Measurements from ENCODE around the gene MAIP1. TPM values are rescaled to one million over a fixed set of nuclear protein-coding genes. Genes with fewer than 3 reads are reported as not detected.

Gene MAIP1
- total RNA-seq, 1 donor from 2014 or later = 20.2 TPM

DNA sequence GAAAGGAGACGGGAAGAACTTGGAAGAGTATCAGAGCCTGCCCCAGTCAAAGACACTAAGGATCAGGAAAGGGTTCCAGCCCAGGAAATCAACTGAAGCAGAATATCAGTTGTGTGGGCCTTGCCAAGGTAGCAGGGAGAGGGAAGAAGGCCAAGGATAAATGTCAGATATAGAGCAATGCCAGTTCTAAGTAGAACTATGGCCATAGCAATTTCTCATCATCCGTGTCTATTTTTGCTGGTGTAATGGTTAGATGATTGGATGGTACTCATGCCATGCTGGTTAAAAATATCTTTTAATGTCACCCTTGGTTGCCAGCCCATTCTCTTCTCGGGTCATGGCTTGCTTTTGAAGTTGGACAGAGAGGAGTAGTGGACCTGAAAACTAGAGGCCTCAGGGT is 41.9 kb downstream of the MAIP1 start:
- no peak for ATAC-seq (ENCODE audit: low read depth)
- POLR2A ChIA-PET = no interaction called here

GRCh38 chr2:199999166-199999565 is 43.8 kb downstream of the MAIP1 start:
- Mint-ChIP-seq H3K4me3 (no peak overlapping the region), H3K9me3 (no peaks in the 10 kb centered on the region), H3K27me3 (peaks cover 1% of the 10 kb centered on the region), H3K4me1 (no peaks in the 10 kb centered on the region), H3K27ac (no peak overlapping the region), H3K36me3 (ENCODE audit: low read depth) (no peaks in the 10 kb centered on the region)
- ChIA-PET CTCF (no interaction called here), POLR2A (no interaction called here)
- ATAC-seq (ENCODE audit: low read depth) (no peak), DNase-seq (no peak)
- intact Hi-C loops (cut with micrococcal nuclease) = no loop called here
- no peak for TF ChIP-seq CTCF (IDR thresholded peaks at IDR 0.05)

More for the DNA sequence above, 41.9 kb downstream of the MAIP1 start:
- no peak for DNase-seq
- intact Hi-C loops (cut with micrococcal nuclease) = no loop called here
- Mint-ChIP-seq H3K27ac (no peak overlapping the region), H3K27me3 (no peaks in the 10 kb centered on the region), H3K9me3 (no peaks in the 10 kb centered on the region), H3K4me1 (no peaks in the 10 kb centered on the region), H3K36me3 (ENCODE audit: low read depth) (no peaks in the 10 kb centered on the region), H3K4me3 (no peak overlapping the region)
- TF ChIP-seq CTCF (IDR thresholded peaks at IDR 0.05) = no peak
- CTCF ChIA-PET = no interaction called here

- peaks cover 5% of the 10 kb centered on the region for H3K9me3 Mint-ChIP-seq
- no peaks in the 10 kb centered on the region for H3K36me3 Mint-ChIP-seq (ENCODE audit: low read depth)
- no peaks in the 10 kb centered on the region for H3K4me1 Mint-ChIP-seq
- no peak overlapping the region for H3K27ac Mint-ChIP-seq
- TF ChIP-seq CTCF (IDR thresholded peaks at IDR 0.05) = no peak
- ChIA-PET CTCF (no interaction called here), POLR2A (no interaction called here)
- no peak for DNase-seq
- H3K4me3 Mint-ChIP-seq = no peak overlapping the region
- intact Hi-C loops (cut with micrococcal nuclease) = no loop called here
- no peak for ATAC-seq (ENCODE audit: low read depth)
- peaks cover 1% of the 10 kb centered on the region for H3K27me3 Mint-ChIP-seq
Measured at GRCh38 chr2:200000444-200001163, 45.2 kb downstream of the MAIP1 start.

- POLR2A ChIA-PET = no interaction called here
- no peak for TF ChIP-seq CTCF (IDR thresholded peaks at IDR 0.05)
Measured at GRCh38 chr2:200003444-200003843, 48.1 kb downstream of the MAIP1 start.

DNA sequence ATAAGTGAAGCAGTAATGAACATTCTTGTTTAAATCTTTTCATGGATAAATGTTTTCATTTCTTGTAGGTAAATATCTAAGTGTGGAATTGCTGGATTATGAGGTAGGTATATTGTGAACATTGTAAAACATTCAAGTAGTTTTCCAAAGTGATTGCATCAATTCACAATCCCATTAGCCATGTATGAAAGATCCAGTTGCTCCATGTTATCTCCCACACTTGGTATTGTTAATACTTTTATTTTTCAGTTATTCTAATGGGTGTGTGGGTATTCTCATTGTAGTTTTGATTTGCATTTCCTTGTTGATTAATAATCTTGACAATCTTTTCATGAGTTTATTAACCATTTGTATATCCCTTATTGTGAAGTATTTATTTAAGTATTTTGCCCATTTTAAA is 50.3 kb downstream of the MAIP1 start:
- H3K27ac Mint-ChIP-seq = no peak overlapping the region
- peaks cover 1% of the 10 kb centered on the region for H3K27me3 Mint-ChIP-seq
- POLR2A ChIA-PET = no interaction called here
- ATAC-seq (ENCODE audit: low read depth) (no peak), DNase-seq (no peak)
- intact Hi-C loops (cut with micrococcal nuclease) = no loop called here
- H3K9me3 Mint-ChIP-seq = peaks cover 9% of the 10 kb centered on the region
- H3K36me3 Mint-ChIP-seq (ENCODE audit: low read depth) = no peaks in the 10 kb centered on the region
- H3K4me3 Mint-ChIP-seq = no peak overlapping the region
- no peak for TF ChIP-seq CTCF (IDR thresholded peaks at IDR 0.05)
- CTCF ChIA-PET = no interaction called here
- H3K4me1 Mint-ChIP-seq = no peaks in the 10 kb centered on the region

More at GRCh38 chr2:200003444-200003843, 48.1 kb downstream of the MAIP1 start:
- Mint-ChIP-seq H3K27me3 (peaks cover 1% of the 10 kb centered on the region), H3K4me1 (no peaks in the 10 kb centered on the region), H3K4me3 (no peak overlapping the region), H3K9me3 (peaks cover 9% of the 10 kb centered on the region), H3K36me3 (ENCODE audit: low read depth) (no peaks in the 10 kb centered on the region), H3K27ac (no peak overlapping the region)
- DNase-seq (no peak), ATAC-seq (ENCODE audit: low read depth) (no peak)
- CTCF ChIA-PET = no interaction called here
- intact Hi-C loops (cut with micrococcal nuclease) = no loop called here
